Measurements from ENCODE around the gene RNU5D-1. TPM values are rescaled to one million over a fixed set of nuclear protein-coding genes. Genes with fewer than 3 reads are reported as not detected.

Gene RNU5D-1
- total and polyA plus RNA-seq, 2 of the 13 experiments (the other 11 are each of a cell fraction or from before 2014, with no cell fraction given), result 165 TPM; not detected in 1

DNA sequence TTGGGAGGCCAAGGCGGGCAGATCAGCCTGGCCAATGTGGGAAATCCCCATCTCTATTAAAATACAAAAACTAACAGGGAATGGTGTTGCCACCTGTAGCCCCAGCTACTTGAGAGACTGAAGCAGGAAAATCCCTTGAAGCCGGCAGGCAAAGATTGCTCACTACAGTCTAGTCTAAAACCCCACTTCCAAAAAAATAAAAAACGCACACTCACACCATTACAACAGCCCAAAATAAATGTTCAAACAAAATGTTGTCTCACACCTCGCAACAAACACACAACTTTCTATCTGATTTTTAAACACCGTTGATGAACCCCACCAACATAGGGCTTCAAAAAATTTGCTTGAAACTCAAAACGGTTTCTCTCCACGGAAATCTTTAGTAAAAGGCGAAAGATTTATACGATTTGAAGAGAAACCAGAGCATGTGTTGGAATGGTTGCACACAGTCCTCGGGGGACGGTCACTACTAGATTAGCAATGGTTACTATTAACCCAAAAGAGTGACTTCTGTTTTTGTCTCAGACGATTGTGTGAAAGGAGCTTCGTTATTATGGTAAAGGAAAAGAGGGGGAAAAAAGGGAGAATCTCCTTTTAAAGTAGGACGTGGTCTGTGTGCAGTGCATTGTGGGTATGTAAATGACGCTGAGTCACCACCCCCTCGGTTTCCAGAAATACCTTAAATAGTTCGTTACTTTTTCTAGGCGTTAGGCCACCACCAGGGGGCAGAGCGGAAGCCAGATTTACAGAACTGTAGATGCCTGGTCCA lies at the start of gene RNU5D-1 (continued):
- 0 out of 2 replicates have a peak, but pooled peaks have one; percentile 45 for TF ChIP-seq TBX3 (IDR thresholded peaks at IDR 0.05; ENCODE audit: borderline replicate concordance)
- TF ChIP-seq, protein P1, sequence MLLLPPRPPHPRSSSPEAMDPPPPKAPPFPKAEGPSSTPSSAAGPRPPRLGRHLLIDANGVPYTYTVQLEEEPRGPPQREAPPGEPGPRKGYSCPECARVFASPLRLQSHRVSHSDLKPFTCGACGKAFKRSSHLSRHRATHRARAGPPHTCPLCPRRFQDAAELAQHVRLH (CRISPR knock-in tag; IDR thresholded peaks at IDR 0.05; ENCODE audit: borderline replicate concordance, low read depth), result no peak
- TF ChIP-seq, protein P2, sequence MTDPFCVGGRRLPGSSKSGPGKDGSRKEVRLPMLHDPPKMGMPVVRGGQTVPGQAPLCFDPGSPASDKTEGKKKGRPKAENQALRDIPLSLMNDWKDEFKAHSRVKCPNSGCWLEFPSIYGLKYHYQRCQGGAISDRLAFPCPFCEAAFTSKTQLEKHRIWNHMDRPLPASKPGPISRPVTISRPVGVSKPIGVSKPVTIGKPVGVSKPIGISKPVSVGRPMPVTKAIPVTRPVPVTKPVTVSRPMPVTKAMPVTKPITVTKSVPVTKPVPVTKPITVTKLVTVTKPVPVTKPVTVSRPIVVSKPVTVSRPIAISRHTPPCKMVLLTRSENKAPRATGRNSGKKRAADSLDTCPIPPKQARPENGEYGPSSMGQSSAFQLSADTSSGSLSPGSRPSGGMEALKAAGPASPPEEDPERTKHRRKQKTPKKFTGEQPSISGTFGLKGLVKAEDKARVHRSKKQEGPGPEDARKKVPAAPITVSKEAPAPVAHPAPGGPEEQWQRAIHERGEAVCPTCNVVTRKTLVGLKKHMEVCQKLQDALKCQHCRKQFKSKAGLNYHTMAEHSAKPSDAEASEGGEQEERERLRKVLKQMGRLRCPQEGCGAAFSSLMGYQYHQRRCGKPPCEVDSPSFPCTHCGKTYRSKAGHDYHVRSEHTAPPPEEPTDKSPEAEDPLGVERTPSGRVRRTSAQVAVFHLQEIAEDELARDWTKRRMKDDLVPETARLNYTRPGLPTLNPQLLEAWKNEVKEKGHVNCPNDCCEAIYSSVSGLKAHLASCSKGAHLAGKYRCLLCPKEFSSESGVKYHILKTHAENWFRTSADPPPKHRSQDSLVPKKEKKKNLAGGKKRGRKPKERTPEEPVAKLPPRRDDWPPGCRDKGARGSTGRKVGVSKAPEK (CRISPR knock-in tag; IDR thresholded peaks at IDR 0.05; ENCODE audit: borderline replicate concordance), result 0 out of 2 replicates have a peak, but pooled peaks have one; percentile 72
- no peak for TF ChIP-seq ZNF782 (CRISPR knock-in tag; IDR thresholded peaks at IDR 0.05; ENCODE audit: borderline replicate concordance)
- TF ChIP-seq RXRA (CRISPR knock-in tag; IDR thresholded peaks at IDR 0.05), result no peak; the same call in 1 of the 2 replicates
- TF ChIP-seq JDP2 (CRISPR knock-in tag; IDR thresholded peaks at IDR 0.05; ENCODE audit: borderline replicate concordance), result no peak; the same call in 1 of the 2 replicates
- TF ChIP-seq, protein P3, sequence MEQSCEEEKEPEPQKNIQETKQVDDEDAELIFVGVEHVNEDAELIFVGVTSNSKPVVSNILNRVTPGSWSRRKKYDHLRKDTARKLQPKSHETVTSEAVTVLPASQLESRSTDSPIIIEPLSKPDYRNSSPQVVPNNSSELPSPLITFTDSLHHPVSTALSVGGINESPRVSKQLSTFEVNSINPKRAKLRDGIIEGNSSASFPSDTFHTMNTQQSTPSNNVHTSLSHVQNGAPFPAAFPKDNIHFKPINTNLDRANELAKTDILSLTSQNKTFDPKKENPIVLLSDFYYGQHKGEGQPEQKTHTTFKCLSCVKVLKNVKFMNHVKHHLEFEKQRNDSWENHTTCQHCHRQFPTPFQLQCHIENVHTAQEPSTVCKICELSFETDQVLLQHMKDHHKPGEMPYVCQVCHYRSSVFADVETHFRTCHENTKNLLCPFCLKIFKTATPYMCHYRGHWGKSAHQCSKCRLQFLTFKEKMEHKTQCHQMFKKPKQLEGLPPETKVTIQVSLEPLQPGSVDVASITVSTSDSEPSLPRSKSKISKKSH (CRISPR knock-in tag; IDR thresholded peaks at IDR 0.05; ENCODE audit: borderline replicate concordance), result no peak
- TF ChIP-seq, protein P4, sequence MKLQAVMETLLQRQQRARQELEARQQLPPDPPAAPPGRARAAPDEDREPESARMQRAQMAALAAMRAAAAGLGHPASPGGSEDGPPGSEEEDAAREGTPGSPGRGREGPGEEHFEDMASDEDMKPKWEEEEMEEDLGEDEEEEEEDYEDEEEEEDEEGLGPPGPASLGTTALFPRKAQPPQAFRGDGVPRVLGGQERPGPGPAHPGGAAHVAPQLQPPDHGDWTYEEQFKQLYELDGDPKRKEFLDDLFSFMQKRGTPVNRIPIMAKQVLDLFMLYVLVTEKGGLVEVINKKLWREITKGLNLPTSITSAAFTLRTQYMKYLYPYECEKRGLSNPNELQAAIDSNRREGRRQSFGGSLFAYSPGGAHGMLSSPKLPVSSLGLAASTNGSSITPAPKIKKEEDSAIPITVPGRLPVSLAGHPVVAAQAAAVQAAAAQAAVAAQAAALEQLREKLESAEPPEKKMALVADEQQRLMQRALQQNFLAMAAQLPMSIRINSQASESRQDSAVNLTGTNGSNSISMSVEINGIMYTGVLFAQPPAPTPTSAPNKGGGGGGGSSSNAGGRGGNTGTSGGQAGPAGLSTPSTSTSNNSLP (IDR thresholded peaks at IDR 0.05; ENCODE audit: low read depth, low read length), result no peak; the same call in 1 of the 2 replicates
- no peak for TF ChIP-seq NFYB (CRISPR knock-in tag; IDR thresholded peaks at IDR 0.05)
- TF ChIP-seq ZSCAN29 (CRISPR knock-in tag; conservative IDR thresholded peaks at IDR 0.05), result 0 out of 2 replicates have a peak, but pooled peaks have one; percentile 32
- TF ChIP-seq FOXO1 (CRISPR knock-in tag; IDR thresholded peaks at IDR 0.05), result no peak
- no peak for TF ChIP-seq ZNF382 (CRISPR knock-in tag; IDR thresholded peaks at IDR 0.05; ENCODE audit: borderline replicate concordance)
- TF ChIP-seq, protein P5, sequence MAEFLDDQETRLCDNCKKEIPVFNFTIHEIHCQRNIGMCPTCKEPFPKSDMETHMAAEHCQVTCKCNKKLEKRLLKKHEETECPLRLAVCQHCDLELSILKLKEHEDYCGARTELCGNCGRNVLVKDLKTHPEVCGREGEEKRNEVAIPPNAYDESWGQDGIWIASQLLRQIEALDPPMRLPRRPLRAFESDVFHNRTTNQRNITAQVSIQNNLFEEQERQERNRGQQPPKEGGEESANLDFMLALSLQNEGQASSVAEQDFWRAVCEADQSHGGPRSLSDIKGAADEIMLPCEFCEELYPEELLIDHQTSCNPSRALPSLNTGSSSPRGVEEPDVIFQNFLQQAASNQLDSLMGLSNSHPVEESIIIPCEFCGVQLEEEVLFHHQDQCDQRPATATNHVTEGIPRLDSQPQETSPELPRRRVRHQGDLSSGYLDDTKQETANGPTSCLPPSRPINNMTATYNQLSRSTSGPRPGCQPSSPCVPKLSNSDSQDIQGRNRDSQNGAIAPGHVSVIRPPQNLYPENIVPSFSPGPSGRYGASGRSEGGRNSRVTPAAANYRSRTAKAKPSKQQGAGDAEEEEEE (CRISPR knock-in tag; IDR thresholded peaks at IDR 0.05; ENCODE audit: borderline replicate concordance), result no peak
- no peak; the same call in none of the 2 replicates for TF ChIP-seq TARDBP (CRISPR knock-in tag; IDR thresholded peaks at IDR 0.05)
- TF ChIP-seq, protein P6, sequence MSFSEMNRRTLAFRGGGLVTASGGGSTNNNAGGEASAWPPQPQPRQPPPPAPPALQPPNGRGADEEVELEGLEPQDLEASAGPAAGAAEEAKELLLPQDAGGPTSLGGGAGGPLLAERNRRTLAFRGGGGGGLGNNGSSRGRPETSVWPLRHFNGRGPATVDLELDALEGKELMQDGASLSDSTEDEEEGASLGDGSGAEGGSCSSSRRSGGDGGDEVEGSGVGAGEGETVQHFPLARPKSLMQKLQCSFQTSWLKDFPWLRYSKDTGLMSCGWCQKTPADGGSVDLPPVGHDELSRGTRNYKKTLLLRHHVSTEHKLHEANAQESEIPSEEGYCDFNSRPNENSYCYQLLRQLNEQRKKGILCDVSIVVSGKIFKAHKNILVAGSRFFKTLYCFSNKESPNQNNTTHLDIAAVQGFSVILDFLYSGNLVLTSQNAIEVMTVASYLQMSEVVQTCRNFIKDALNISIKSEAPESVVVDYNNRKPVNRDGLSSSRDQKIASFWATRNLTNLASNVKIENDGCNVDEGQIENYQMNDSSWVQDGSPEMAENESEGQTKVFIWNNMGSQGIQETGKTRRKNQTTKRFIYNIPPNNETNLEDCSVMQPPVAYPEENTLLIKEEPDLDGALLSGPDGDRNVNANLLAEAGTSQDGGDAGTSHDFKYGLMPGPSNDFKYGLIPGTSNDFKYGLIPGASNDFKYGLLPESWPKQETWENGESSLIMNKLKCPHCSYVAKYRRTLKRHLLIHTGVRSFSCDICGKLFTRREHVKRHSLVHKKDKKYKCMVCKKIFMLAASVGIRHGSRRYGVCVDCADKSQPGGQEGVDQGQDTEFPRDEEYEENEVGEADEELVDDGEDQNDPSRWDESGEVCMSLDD (CRISPR knock-in tag; IDR thresholded peaks at IDR 0.05; ENCODE audit: borderline replicate concordance), result no peak
- TF ChIP-seq ZEB1 (IDR thresholded peaks at IDR 0.05; ENCODE audit: insufficient replicate concordance, low read depth), result no peak

All from HepG2 (cell line).